Uterus (tissue), 2 donors: Measurements from ENCODE around the gene NT5M.

ENCODE experiments used
- POLR2A ChIP-seq, 2 donors: fragments of 450-650 bp; IDR thresholded peaks; one replicate each; pipeline ENCODE4 v1.6.1; 2016; ENCODE audit warnings: antibody characterized with exemption in 2 of 2, mild to moderate bottlenecking in 1 of 2, moderate library complexity in 1 of 2
- TF ChIP-seq, protein P1 (sequence below), 4 experiments: fragments of 200-600 bp in 2 of 4; fragments of 450-650 bp in 2 of 4; sonication (generic) in 2 of 4; IDR thresholded peaks; one replicate each; pipeline ENCODE4 v1.5.1; 2016 to 2019; ENCODE audit warnings: antibody characterized with exemption in 4 of 4, mild to moderate bottlenecking in 2 of 4, moderate library complexity in 1 of 4

DNA sequence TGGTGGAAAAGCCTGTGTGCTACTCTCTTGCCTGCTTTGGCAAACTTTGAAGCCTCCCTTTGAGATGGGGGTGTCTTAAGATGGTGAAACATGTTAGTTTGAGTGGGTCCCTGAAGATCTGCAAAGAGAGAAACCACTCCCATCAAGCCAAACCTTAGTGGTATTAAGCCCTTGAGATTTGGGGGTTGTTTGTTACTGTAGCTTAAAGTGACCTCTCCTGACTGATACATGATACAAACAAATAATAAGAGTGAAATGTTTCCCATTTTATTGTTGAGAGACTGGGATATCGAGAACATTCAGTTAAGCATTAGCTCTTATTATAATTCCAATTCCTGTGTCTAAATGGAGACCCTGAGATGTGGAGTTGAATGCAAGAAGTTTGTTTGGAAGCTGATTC, 63.1 kb downstream of the NT5M start:
- TF ChIP-seq, protein P1, sequence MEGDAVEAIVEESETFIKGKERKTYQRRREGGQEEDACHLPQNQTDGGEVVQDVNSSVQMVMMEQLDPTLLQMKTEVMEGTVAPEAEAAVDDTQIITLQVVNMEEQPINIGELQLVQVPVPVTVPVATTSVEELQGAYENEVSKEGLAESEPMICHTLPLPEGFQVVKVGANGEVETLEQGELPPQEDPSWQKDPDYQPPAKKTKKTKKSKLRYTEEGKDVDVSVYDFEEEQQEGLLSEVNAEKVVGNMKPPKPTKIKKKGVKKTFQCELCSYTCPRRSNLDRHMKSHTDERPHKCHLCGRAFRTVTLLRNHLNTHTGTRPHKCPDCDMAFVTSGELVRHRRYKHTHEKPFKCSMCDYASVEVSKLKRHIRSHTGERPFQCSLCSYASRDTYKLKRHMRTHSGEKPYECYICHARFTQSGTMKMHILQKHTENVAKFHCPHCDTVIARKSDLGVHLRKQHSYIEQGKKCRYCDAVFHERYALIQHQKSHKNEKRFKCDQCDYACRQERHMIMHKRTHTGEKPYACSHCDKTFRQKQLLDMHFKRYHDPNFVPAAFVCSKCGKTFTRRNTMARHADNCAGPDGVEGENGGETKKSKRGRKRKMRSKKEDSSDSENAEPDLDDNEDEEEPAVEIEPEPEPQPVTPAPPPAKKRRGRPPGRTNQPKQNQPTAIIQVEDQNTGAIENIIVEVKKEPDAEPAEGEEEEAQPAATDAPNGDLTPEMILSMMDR (IDR thresholded peaks at IDR 0.05) = no peak
- TF ChIP-seq POLR2A (IDR thresholded peaks at IDR 0.05) = no peak
